ENCODE measurements around the gene RRAGD.

DNA sequence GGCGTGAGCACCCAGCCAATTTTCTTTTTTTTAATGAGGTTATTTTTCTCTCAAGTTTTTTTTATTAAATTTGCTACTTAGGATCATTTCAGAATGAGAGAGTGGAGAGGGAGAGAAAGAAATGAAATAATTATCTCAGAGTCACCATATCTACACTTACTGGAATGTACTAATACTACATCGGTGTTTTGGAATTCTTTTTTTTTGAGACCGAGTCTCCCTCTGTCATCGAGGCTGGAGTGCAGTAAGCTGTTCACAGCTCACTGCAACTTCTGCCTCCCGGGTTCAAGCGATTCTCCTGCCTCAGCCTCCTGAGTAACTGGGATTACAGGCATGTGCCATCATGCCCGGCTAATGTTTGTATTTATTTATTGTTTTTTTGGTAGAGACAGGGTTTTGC is 48.6 kb upstream of the RRAGD start:
- TF ChIP-seq, protein P1, sequence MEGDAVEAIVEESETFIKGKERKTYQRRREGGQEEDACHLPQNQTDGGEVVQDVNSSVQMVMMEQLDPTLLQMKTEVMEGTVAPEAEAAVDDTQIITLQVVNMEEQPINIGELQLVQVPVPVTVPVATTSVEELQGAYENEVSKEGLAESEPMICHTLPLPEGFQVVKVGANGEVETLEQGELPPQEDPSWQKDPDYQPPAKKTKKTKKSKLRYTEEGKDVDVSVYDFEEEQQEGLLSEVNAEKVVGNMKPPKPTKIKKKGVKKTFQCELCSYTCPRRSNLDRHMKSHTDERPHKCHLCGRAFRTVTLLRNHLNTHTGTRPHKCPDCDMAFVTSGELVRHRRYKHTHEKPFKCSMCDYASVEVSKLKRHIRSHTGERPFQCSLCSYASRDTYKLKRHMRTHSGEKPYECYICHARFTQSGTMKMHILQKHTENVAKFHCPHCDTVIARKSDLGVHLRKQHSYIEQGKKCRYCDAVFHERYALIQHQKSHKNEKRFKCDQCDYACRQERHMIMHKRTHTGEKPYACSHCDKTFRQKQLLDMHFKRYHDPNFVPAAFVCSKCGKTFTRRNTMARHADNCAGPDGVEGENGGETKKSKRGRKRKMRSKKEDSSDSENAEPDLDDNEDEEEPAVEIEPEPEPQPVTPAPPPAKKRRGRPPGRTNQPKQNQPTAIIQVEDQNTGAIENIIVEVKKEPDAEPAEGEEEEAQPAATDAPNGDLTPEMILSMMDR (IDR thresholded peaks at IDR 0.05; ENCODE audit: insufficient read depth, low read depth, low read length) = no peak
- no peak for TF ChIP-seq EZH2 (IDR thresholded peaks at IDR 0.05; ENCODE audit: insufficient read depth, low read length)

Measured in astrocyte (in vitro differentiated cells and primary cell).